Smooth muscle cell (in vitro differentiated cells): Measurements from ENCODE around the gene EXOC3L4. TPM values are rescaled to one million over a fixed set of nuclear protein-coding genes. Genes with fewer than 3 reads are reported as not detected.
A peak's percentile ranks its signal among the peaks of the same experiment; 100 is the strongest.

ENCODE experiments used
- DNase-seq: peaks from one replicate; lab custom pipeline; 2025; ENCODE audit not compliant: unreplicated experiment; lab: John Stamatoyannopoulos, UW
- H2AFZ ChIP-seq: fragments of 200-600 bp; sonication (generic); 2 replicates; pipeline ENCODE4 v1.6.0; 2016; ENCODE audit warnings: antibody characterized with exemption, low read depth, mild to moderate bottlenecking
- H3F3A ChIP-seq: fragments of 200-600 bp; sonication (generic); 2 replicates; pipeline ENCODE4 v1.6.0; 2017; ENCODE audit warnings: antibody characterized with exemption, low read depth
- H3K27ac ChIP-seq: fragments of 200-600 bp; sonication (generic); 2 replicates; pipeline ENCODE4 v1.5.1; 2016; ENCODE audit warnings: low read depth, mild to moderate bottlenecking
- H3K27me3 ChIP-seq: fragments of 200-600 bp; sonication (generic); 2 replicates; pipeline ENCODE4 v1.6.1; 2016; ENCODE audit warnings: low read depth, mild to moderate bottlenecking
- H3K36me3 ChIP-seq: fragments of 200-600 bp; sonication (generic); 2 replicates; pipeline ENCODE4 v1.5.1; 2016; ENCODE audit warnings: low read depth
- H3K4me1 ChIP-seq: fragments of 200-600 bp; sonication (generic); 2 replicates; pipeline ENCODE4 v1.5.1; 2016; ENCODE audit warnings: low read depth
- H3K4me2 ChIP-seq: fragments of 200-600 bp; sonication (generic); 2 replicates; pipeline ENCODE4 v1.6.0; 2016; ENCODE audit warnings: mild to moderate bottlenecking
- H3K4me3 ChIP-seq: fragments of 200-600 bp; sonication (generic); 2 replicates; pipeline ENCODE4 v1.5.1; 2016; ENCODE audit warnings: mild to moderate bottlenecking
- H3K79me2 ChIP-seq: fragments of 200-600 bp; sonication (generic); 2 replicates; pipeline ENCODE4 v1.6.0; 2016; ENCODE audit warnings: low read depth, mild to moderate bottlenecking
- H3K9ac ChIP-seq: fragments of 200-600 bp; sonication (generic); 2 replicates; pipeline ENCODE4 v1.6.0; 2016; ENCODE audit warnings: low read depth
- H3K9me3 ChIP-seq: fragments of 200-600 bp; sonication (generic); replicated peaks from 2 replicates; pipeline ENCODE4 v1.5.1; 2016; ENCODE audit warnings: low read depth
- H4K20me1 ChIP-seq: fragments of 200-600 bp; sonication (generic); 2 replicates; pipeline ENCODE4 v1.6.0; 2016; ENCODE audit warnings: low read depth
- CTCF ChIP-seq: fragments of 200-600 bp; sonication (generic); IDR thresholded peaks from 2 replicates; pipeline ENCODE4 v1.5.1; 2017; ENCODE audit warnings: borderline replicate concordance, mild to moderate bottlenecking, antibody characterized with exemption; ENCODE audit not compliant: insufficient read depth, poor library complexity, severe bottlenecking
- WGBS: methylation state at CpG from one replicate; pipeline ENCODE4 v1.1.7; 2016; ENCODE audit warnings: low lambda C conversion rate; 5-methylcytosine and 5-hydroxymethylcytosine counted together
- polyA plus RNA-seq: library from polyadenylated mRNA; unstranded; fragments of >200 nt; fragmentation: Nextera tagmentation; extraction: Ambion mirVana; gene quantifications from 2 replicates; pipeline ENCODE4 v1.2.1, GENCODE V29; 2016
- total RNA-seq: library from RNA; depleted of rRNA; stranded (reverse); fragments of >200 nt; gene quantifications from 2 replicates; pipeline ENCODE4 v1.2.3, GENCODE V29; 2014

Gene EXOC3L4
- total and polyA plus RNA-seq, 2 experiments from 2014 or later, result not detected

- H3K4me2 ChIP-seq, result no peak overlapping the region
- peaks cover 4% of the 10 kb centered on the region for H3F3A ChIP-seq
- no peaks in the 10 kb centered on the region for H3K36me3 ChIP-seq
- peaks cover 17% of the 10 kb centered on the region for H3K27me3 ChIP-seq
- no peak overlapping the region for H3K27ac ChIP-seq
- no peaks in the 10 kb centered on the region for H3K79me2 ChIP-seq
- H3K4me3 ChIP-seq, result no peak overlapping the region
- WGBS, result 78% methylated on average over 18 of the region's 20 CpGs
- no peak overlapping the region for H2AFZ ChIP-seq
- DNase-seq, result no peak
- no peak for TF ChIP-seq CTCF
- no peak overlapping the region for H3K9ac ChIP-seq
- no peaks in the 10 kb centered on the region for H4K20me1 ChIP-seq
- H3K4me1 ChIP-seq, result peaks cover 5% of the 10 kb centered on the region
- no peaks in the 10 kb centered on the region for H3K9me3 ChIP-seq
Measured at GRCh38 chr14:103104389-103104653, 9.8 kb downstream of the EXOC3L4 start.

- Histone ChIP-seq H3K4me3 (no peak overlapping the region), H3K4me1 (peaks cover 8% of the 10 kb centered on the region), H3F3A (peaks cover 4% of the 10 kb centered on the region), H4K20me1 (no peaks in the 10 kb centered on the region), H2AFZ (no peak overlapping the region), H3K27ac (no peak overlapping the region), H3K9ac (no peak overlapping the region), H3K27me3 (peaks cover 17% of the 10 kb centered on the region), H3K4me2 (peak overlapping the region; percentile 72), H3K9me3 (no peaks in the 10 kb centered on the region), H3K36me3 (no peaks in the 10 kb centered on the region), H3K79me2 (no peaks in the 10 kb centered on the region)
- 17% methylated on average over 52 of the region's 59 CpGs for WGBS
- no peak for DNase-seq
- TF ChIP-seq CTCF, result peak; percentile 99
Measured at GRCh38 chr14:103104654-103105452, 10.3 kb downstream of the EXOC3L4 start.

- Histone ChIP-seq H3K27me3 (peaks cover 17% of the 10 kb centered on the region), H3K4me1 (peaks cover 16% of the 10 kb centered on the region), H4K20me1 (no peaks in the 10 kb centered on the region), H3K9me3 (no peaks in the 10 kb centered on the region), H3K79me2 (no peaks in the 10 kb centered on the region), H3K27ac (no peak overlapping the region), H3K4me3 (no peak overlapping the region), H3K9ac (no peak overlapping the region), H3K36me3 (no peaks in the 10 kb centered on the region), H3K4me2 (no peak overlapping the region), H2AFZ (no peak overlapping the region), H3F3A (peaks cover 4% of the 10 kb centered on the region)
- 88% methylated on average over 9 of the region's 9 CpGs for WGBS
- TF ChIP-seq CTCF, result no peak
- no peak for DNase-seq
Measured at GRCh38 chr14:103105580-103106150, 11.1 kb downstream of the EXOC3L4 start.

GRCh38 chr14:103107455-103107854 is 12.9 kb downstream of the EXOC3L4 start:
- Histone ChIP-seq H3K9me3 (no peaks in the 10 kb centered on the region), H2AFZ (no peak overlapping the region), H3K79me2 (no peaks in the 10 kb centered on the region), H3K9ac (no peak overlapping the region), H3K27ac (no peak overlapping the region), H3K36me3 (no peaks in the 10 kb centered on the region), H3K4me1 (peaks cover 23% of the 10 kb centered on the region), H3K27me3 (peaks cover 17% of the 10 kb centered on the region), H3F3A (peaks cover 4% of the 10 kb centered on the region), H3K4me3 (no peak overlapping the region), H4K20me1 (no peaks in the 10 kb centered on the region), H3K4me2 (no peak overlapping the region)
- no peak for DNase-seq
- no peak for TF ChIP-seq CTCF
- 98% methylated on average over 23 of the region's 23 CpGs for WGBS
